Esophagus muscularis mucosa (tissue), 4 donors: ENCODE measurements around the gene AUH. TPM values are rescaled to one million over a fixed set of nuclear protein-coding genes. Genes with fewer than 3 reads are reported as not detected.

Experiments
- DNase-seq: peaks from one replicate; pipeline ENCODE4 v3.0.0-alpha.2; 2017; ENCODE audit errors: extremely low spot score
- H3K27ac ChIP-seq, 4 donors: fragments of 200-600 bp; sonication (generic); replicated peaks in 1 of 4; 1 replicate in 3 of 4; 2 replicates in 1 of 4; pipeline ENCODE4 v1.5.1; 2016 to 2019; ENCODE audit warnings: mild to moderate bottlenecking in 1 of 4
- H3K27me3 ChIP-seq, 4 donors: fragments of 200-600 bp; sonication (generic); one replicate each; pipeline versions ENCODE4 v1.5.1 to v1.6.0; 2016 to 2019
- H3K36me3 ChIP-seq, 4 donors: fragments of 200-600 bp; sonication (generic); one replicate each; pipeline ENCODE4 v1.5.1; 2016 to 2019
- H3K4me1 ChIP-seq, 4 donors: fragments of 200-600 bp; sonication (generic); one replicate each; pipeline ENCODE4 v1.5.1; 2016 to 2019
- H3K4me3 ChIP-seq, 4 donors: fragments of 200-600 bp; sonication (generic); 1 replicate in 2 of 4; 2 replicates in 2 of 4; pipeline ENCODE4 v1.5.1; 2016 to 2019; ENCODE audit warnings: mild to moderate bottlenecking in 4 of 4, moderate library complexity in 1 of 4
- H3K9me3 ChIP-seq, 4 donors: fragments of 200-600 bp; sonication (generic); 1 replicate in 3 of 4; 2 replicates in 1 of 4; pipeline ENCODE4 v1.5.1; 2016 to 2019
- EP300 ChIP-seq: sonication (generic); formaldehyde crosslinking; IDR thresholded peaks from one replicate; pipeline ENCODE4 v1.6.1; 2017; ENCODE audit warnings: antibody characterized with exemption
- POLR2A ChIP-seq: fragments of 450-650 bp; IDR thresholded peaks from one replicate; pipeline ENCODE4 v1.6.1; 2017; ENCODE audit warnings: antibody characterized with exemption, moderate library complexity, mild to moderate bottlenecking, low read depth
- POLR2AphosphoS5 ChIP-seq, 2 donors: sonication (generic); formaldehyde crosslinking; IDR thresholded peaks; one replicate each; pipeline ENCODE4 v1.6.1; 2017; ENCODE audit warnings: antibody characterized with exemption in 2 of 2
- WGBS: methylation state at CpG from one replicate; pipeline ENCODE4 v1.1.5; 2018; 5-methylcytosine and 5-hydroxymethylcytosine counted together
- intact Hi-C: fragments of 100-400 bp; cut with DNase I; formaldehyde crosslinking; loops from one replicate; pipeline ENCODE4 v1.15.1; 2023
- total RNA-seq, 4 donors: library from RNA; depleted of rRNA; stranded (reverse); fragments of >200 nt; gene quantifications; one replicate each; pipeline versions ENCODE4 v1.1.0 to v1.2.1, GENCODE V29; 2016
- TF ChIP-seq, protein P1 (sequence below), 3 experiments: fragments of 200-600 bp in 2 of 3; fragments of 450-650 bp in 1 of 3; sonication (generic) in 2 of 3; IDR thresholded peaks; one replicate each; pipeline ENCODE4 v1.5.1; 2017 to 2019; ENCODE audit warnings: antibody characterized with exemption in 3 of 3, mild to moderate bottlenecking in 2 of 3, moderate library complexity in 1 of 3

AUH gene
- total RNA-seq, 4 donors from 2014 or later, result 17.7 to 29.9 (median 22.3) TPM

DNA sequence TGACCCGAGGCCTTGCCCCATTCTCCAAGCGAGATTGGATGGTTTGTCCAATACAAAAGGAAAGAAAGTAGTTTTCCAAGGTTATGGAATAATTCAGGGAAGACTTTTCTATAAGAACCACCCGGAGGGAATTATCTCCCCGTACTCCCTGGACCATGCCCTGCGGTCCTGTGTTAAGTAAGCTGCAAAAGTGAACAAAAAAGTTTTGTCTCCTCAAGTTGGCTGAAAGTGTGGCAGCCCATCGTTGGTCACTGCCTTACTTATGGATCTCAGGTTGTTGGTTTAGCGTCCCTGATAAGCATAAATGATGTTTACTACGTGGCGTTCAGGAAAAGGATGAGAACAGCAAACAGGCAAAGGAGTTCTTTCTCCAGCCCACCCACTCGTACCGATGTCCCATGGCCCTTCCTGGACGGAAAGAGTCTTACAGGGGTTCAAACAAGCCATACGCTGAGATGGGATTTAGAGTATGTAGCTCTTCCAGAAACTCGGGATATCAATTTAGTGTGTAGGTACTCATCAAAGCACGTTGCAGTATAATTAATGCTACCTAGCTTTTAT is 413 bp upstream of the AUH start:
- Histone ChIP-seq H3K4me3 (peak overlapping the region; percentile 77 to 99 (median 98)), H3K9me3 (no peaks in the 10 kb centered on the region), H3K27me3 (no peaks in the 10 kb centered on the region), H3K4me1 (peaks cover 14 to 40% (median 32%) of the 10 kb centered on the region in 4 donors), H3K36me3 (peaks cover 0 to under 1% (median 0%) of the 10 kb centered on the region in 4 donors), H3K27ac (peak overlapping the region; percentile 85 to 95 (median 88))
- TF ChIP-seq, protein P1, sequence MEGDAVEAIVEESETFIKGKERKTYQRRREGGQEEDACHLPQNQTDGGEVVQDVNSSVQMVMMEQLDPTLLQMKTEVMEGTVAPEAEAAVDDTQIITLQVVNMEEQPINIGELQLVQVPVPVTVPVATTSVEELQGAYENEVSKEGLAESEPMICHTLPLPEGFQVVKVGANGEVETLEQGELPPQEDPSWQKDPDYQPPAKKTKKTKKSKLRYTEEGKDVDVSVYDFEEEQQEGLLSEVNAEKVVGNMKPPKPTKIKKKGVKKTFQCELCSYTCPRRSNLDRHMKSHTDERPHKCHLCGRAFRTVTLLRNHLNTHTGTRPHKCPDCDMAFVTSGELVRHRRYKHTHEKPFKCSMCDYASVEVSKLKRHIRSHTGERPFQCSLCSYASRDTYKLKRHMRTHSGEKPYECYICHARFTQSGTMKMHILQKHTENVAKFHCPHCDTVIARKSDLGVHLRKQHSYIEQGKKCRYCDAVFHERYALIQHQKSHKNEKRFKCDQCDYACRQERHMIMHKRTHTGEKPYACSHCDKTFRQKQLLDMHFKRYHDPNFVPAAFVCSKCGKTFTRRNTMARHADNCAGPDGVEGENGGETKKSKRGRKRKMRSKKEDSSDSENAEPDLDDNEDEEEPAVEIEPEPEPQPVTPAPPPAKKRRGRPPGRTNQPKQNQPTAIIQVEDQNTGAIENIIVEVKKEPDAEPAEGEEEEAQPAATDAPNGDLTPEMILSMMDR (IDR thresholded peaks at IDR 0.05), result no peak
- intact Hi-C loops, result loop anchor here (5.0 kb wide), 3 partner anchors 60 to 265 kb away; partner anchors contain the start of gene NFIL3
- DNase-seq, result no peak
- 49% methylated on average over 15 of the region's 15 CpGs for WGBS

GRCh38 chr9:91360551-91361290 is 997 bp downstream of the AUH start:
- TF ChIP-seq POLR2A, result no peak
- no peak for TF ChIP-seq POLR2AphosphoS5 (IDR thresholded peaks at IDR 0.05)
- TF ChIP-seq, protein P1 (IDR thresholded peaks at IDR 0.05), result no peak
- TF ChIP-seq EP300, result no peak
- H3K27me3 ChIP-seq, result no peaks in the 10 kb centered on the region
- DNase-seq, result no peak
- peaks cover 14 to 40% (median 32%) of the 10 kb centered on the region in 4 donors for H3K4me1 ChIP-seq
- no peaks in the 10 kb centered on the region for H3K9me3 ChIP-seq
- WGBS, result 21% methylated on average over 10 of the region's 10 CpGs
- intact Hi-C loops, result loop anchor here (5.0 kb wide), 3 partner anchors 62 to 263 kb away; partner anchors contain the start of gene NFIL3
- H3K36me3 ChIP-seq, result peaks cover 0 to 14% (median 6%) of the 10 kb centered on the region in 4 donors
- peak overlapping the region; percentile 85 to 95 (median 88) for H3K27ac ChIP-seq
- peak overlapping the region; percentile 77 to 99 (median 98) for H3K4me3 ChIP-seq

DNA sequence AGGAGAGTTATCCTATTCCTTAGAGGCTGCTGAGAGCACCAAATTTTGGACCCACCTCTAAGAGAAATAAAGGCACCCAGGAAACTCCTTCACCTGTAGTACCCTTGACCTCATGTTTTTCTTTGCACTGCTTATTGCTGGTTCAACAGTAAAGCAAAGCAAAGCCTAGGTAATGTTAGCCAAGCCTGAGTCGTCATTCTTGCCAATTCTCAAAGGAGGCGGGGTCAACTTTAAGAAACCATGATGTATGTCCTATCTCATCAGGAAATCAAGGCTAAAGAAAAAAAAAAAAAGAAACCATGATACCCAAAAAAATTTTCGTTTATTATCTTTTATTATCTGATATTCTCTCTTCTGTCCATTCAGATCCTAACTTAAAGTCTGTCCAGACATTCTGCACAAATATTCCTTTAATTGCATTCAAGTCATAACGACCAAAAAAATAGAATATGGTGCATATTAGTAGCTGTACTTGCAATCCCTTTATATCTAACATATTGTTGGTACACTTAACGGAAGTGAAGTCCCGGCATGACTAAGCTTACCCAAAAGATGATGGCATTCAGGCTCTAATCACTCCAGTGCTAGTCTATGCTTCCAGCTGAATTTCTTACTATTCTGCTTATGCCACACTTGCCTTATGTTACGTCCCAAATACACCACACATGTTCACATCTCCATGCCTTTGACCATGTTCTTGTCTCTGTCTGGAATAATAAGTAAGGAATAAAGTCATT is 1.8 kb downstream of the AUH start:
- Histone ChIP-seq H3K9me3 (no peaks in the 10 kb centered on the region), H3K36me3 (peaks cover 0 to 22% (median 12%) of the 10 kb centered on the region in 4 donors), H3K27me3 (no peaks in the 10 kb centered on the region), H3K27ac (peak overlapping the region in 1 of 4 donors; percentile 95), H3K4me3 (peak overlapping the region; percentile 77 to 99 (median 98)), H3K4me1 (peaks cover 14 to 40% (median 32%) of the 10 kb centered on the region in 4 donors)
- 74% methylated on average over 7 of the region's 7 CpGs for WGBS
- DNase-seq, result no peak
- no peak for TF ChIP-seq POLR2AphosphoS5 (IDR thresholded peaks at IDR 0.05)
- TF ChIP-seq, protein P1 (IDR thresholded peaks at IDR 0.05), result no peak
- TF ChIP-seq POLR2A, result no peak
- TF ChIP-seq EP300, result no peak
- intact Hi-C loops, result loop anchor here (5.0 kb wide), 3 partner anchors 62 to 263 kb away; partner anchors contain the start of gene NFIL3

GRCh38 chr9:91359083-91359482 is 2.6 kb downstream of the AUH start:
- intact Hi-C loops, result no loop called here

More at GRCh38 chr9:91359083-91359482, 2.6 kb downstream of the AUH start:
- no peak overlapping the region for H3K4me3 ChIP-seq
- no peak overlapping the region for H3K27ac ChIP-seq
- H3K9me3 ChIP-seq, result no peaks in the 10 kb centered on the region
- 74% methylated on average over 2 of the region's 2 CpGs for WGBS
- no peaks in the 10 kb centered on the region for H3K27me3 ChIP-seq
- H3K4me1 ChIP-seq, result peaks cover 14 to 40% (median 32%) of the 10 kb centered on the region in 4 donors
- DNase-seq, result no peak
- H3K36me3 ChIP-seq, result peaks cover 0 to 29% (median 13%) of the 10 kb centered on the region in 4 donors
- TF ChIP-seq, protein P1 (IDR thresholded peaks at IDR 0.05), result no peak
- no peak for TF ChIP-seq POLR2AphosphoS5 (IDR thresholded peaks at IDR 0.05)
- TF ChIP-seq EP300, result no peak
- no peak for TF ChIP-seq POLR2A
